HFFc6 (cell line): Measurements from ENCODE around the gene SLC29A4. TPM values are rescaled to one million over a fixed set of nuclear protein-coding genes. Genes with fewer than 3 reads are reported as not detected.
"Not testable (repeated sequence)": the region's sequence is repeated elsewhere in the genome, so short reads cannot be mapped to it uniquely, and the experiment has no call there.

Source experiments
- DNase-seq: peaks from one replicate; pipeline ENCODE4 v3.0.0-alpha.2; 2018
- H3K27ac Mint-ChIP-seq: 2 replicates; pipeline ENCODE4 v1.8.0; 2020; ENCODE audit warnings: mild to moderate bottlenecking, mixed read lengths
- H3K27me3 Mint-ChIP-seq: 2 replicates; pipeline ENCODE4 v1.8.0; 2021; ENCODE audit warnings: mild to moderate bottlenecking, moderate library complexity, mixed read lengths; ENCODE audit not compliant: insufficient read depth
- H3K36me3 Mint-ChIP-seq: 2 replicates; pipeline ENCODE4 v1.8.0; 2021; ENCODE audit warnings: low read depth, mixed read lengths
- H3K4me1 Mint-ChIP-seq: 2 replicates; pipeline ENCODE4 v1.8.0; 2020; ENCODE audit warnings: low read depth, mixed read lengths
- H3K4me3 Mint-ChIP-seq: 2 replicates; pipeline ENCODE4 v1.8.0; 2020; ENCODE audit warnings: mild to moderate bottlenecking, moderate library complexity, mixed read lengths
- H3K9me3 Mint-ChIP-seq: 2 replicates; pipeline ENCODE4 v1.8.0; 2020; ENCODE audit warnings: mild to moderate bottlenecking, mixed read lengths
- total RNA-seq, 6 experiments: library from RNA; stranded (reverse); fragmentation: NEBNext Ultra II Directional; extraction: Animal tissue kit (Norgen Biotek cat#: 25700); gene quantifications; 2 replicates in 1 of 6; 3 replicates in 5 of 6; pipeline ENCODE4 v1.2.3, GENCODE V29; 2021
- TF ChIP-seq, protein P1 (sequence below): fragments of 200-600 bp; sonication (generic); IDR thresholded peaks from 2 replicates; pipeline ENCODE4 v1.5.0; 2021; ENCODE audit warnings: antibody characterized with exemption, mild to moderate bottlenecking

The SLC29A4 gene
- total RNA-seq, 6 experiments from 2014 or later = 0.62 to 2.1 (median 0.84) TPM

DNA sequence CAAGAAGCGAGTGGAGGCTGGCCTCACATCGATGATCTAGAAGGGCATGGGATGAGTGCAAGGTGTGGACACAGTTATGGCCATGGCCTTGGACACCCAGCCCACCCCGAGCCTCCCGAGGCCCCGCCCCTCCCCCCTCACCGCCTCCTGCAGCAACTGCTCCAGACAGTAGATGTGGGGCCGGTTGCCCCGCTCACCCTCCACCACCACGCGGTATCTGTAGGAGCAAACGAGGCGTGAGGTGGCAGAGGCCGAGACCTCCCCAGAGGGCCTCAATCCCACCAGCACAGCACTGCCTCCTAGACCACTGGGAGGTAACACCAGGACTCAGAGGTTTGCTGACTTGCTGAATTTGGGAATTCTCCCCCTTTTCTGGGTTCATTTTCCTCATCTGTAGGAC is 37.6 kb downstream of the SLC29A4 start:
- H3K4me1 Mint-ChIP-seq = no peaks in the 10 kb centered on the region
- no peak overlapping the region for H3K4me3 Mint-ChIP-seq
- TF ChIP-seq, protein P1, sequence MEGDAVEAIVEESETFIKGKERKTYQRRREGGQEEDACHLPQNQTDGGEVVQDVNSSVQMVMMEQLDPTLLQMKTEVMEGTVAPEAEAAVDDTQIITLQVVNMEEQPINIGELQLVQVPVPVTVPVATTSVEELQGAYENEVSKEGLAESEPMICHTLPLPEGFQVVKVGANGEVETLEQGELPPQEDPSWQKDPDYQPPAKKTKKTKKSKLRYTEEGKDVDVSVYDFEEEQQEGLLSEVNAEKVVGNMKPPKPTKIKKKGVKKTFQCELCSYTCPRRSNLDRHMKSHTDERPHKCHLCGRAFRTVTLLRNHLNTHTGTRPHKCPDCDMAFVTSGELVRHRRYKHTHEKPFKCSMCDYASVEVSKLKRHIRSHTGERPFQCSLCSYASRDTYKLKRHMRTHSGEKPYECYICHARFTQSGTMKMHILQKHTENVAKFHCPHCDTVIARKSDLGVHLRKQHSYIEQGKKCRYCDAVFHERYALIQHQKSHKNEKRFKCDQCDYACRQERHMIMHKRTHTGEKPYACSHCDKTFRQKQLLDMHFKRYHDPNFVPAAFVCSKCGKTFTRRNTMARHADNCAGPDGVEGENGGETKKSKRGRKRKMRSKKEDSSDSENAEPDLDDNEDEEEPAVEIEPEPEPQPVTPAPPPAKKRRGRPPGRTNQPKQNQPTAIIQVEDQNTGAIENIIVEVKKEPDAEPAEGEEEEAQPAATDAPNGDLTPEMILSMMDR = no peak
- H3K27ac Mint-ChIP-seq = no peak overlapping the region
- H3K36me3 Mint-ChIP-seq = peaks cover 51% of the 10 kb centered on the region
- DNase-seq = no peak
- peaks cover 14% of the 10 kb centered on the region for H3K27me3 Mint-ChIP-seq
- peaks cover 23% of the 10 kb centered on the region for H3K9me3 Mint-ChIP-seq

DNA sequence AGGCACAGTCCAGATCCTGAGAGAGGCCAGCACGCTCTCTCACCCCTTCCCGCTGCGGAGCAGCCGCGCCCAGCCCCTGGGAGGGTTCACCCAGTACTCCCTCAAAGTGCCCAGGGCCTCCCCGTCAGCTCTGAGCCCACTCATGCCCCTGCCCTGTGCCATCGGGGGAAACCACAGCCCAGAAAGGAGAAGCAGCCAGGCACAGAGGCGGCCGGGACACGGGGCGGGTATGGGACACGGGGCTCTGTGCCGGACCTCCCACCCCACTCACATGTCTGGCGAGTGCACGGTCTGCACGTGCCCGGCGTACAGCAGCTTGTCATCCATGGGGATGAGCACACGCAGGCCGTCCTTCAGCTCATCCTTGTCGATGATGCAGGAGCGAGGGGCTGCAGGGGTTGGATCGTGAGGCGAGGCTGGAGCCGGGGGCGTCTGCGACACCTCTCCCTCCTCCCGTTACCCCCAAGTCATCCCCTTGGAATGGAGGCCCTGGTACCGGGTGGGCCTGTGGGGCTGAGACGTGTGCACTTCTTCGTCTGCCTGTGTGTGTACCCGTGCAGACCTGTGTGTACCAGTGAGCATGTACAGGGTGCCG is 38.2 kb downstream of the SLC29A4 start:
- Mint-ChIP-seq H3K4me1 (no peaks in the 10 kb centered on the region), H3K27ac (no peak overlapping the region), H3K36me3 (peaks cover 49% of the 10 kb centered on the region), H3K4me3 (no peak overlapping the region), H3K9me3 (peaks cover 23% of the 10 kb centered on the region), H3K27me3 (peaks cover 14% of the 10 kb centered on the region)
- DNase-seq = no peak
- TF ChIP-seq, protein P1 = no peak

DNA sequence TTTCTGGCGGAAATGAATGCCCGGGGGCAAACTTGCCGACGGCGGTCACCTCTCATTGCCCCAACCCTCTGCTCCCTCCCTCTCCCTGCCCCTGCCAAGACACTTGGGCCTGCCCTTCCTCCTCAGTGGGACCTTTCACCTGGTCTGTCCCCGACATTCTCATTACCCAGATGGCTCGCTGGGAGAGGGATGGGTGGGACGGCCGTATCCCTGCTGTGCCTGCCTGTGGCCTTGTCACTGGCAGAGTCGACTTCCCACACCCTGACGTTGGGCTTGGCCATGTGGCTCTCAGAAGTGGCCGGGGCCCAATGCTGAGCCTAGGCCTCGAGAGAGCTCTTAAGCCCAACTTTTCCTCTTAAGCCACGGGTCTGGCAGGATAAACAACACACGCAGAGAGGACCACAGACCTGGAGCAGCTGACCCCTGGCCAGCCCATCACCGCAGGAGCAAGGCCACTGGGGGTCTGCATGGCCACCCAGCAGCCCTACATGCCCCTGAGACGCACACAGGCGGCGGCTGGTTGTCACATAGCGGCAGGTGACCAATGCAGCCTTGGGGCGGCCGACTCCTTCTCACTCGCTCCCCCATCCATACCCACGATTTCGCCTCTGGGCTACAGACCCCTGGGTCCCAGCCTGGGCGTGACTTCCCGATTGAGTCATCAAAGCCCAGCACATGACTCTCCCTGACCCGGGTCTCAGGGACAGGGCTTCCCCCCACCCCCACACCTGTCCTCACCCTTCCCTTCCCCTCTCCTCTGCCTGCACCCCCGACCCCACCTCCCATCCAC is 40.1 kb downstream of the SLC29A4 start:
- DNase-seq = no peak
- Mint-ChIP-seq H3K36me3 (peaks cover 49% of the 10 kb centered on the region), H3K27ac (no peak overlapping the region), H3K27me3 (peaks cover 15% of the 10 kb centered on the region), H3K4me3 (no peak overlapping the region), H3K9me3 (peaks cover 23% of the 10 kb centered on the region), H3K4me1 (peaks cover 11% of the 10 kb centered on the region)
- TF ChIP-seq, protein P1 = no peak

DNA sequence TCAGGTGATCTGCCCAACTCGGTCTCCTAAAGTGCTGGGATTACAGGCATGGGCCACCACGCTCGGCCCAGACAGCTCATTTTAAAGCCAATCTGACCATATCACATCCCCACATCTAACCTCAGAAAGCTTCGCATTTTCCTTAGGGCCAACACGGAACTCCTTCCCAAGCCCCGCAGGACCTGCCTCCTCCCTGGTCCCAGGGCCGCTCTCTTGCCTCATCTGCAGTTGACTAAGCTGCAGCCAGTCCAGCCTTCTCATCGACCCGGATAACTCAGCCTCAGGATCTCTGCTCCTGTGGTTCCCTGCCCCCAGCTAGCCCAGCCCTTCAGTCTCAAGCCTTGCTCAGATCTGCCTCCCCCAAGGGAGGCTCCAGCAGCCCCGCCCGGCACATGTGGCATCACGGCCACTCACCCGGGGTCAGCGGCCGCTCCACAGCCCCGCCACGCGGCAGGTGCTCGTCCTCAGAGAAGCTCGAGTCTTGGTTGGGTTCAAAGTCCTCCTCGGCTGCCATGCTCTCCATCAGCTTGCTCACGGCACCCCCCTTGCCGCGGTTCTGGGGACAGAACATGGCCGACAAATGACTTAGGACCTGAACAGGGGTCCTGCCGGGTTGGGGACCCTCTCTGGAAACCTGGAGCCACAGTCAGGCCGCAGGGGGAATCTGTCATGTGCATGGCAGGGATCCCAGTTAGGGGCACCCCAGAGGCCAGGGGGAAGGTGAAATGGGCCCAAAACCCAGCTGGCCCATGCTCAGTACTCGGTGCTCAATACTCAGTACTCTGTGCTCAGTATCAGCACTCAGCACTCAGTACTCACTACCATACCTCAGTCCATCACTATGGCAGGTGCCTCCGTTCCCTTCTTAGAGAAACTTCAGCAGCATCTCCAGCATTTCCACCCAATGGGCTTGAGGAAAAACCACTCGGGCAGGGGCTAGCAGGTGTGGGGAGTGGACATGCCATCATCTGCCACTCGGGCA is 41.3 kb downstream of the SLC29A4 start:
- peaks cover 36% of the 10 kb centered on the region for H3K36me3 Mint-ChIP-seq
- H3K4me3 Mint-ChIP-seq, DNase-seq, H3K27ac Mint-ChIP-seq: not testable (repeated sequence)
- H3K9me3 Mint-ChIP-seq = peaks cover 11% of the 10 kb centered on the region
- peaks cover 11% of the 10 kb centered on the region for H3K4me1 Mint-ChIP-seq
- peaks cover 13% of the 10 kb centered on the region for H3K27me3 Mint-ChIP-seq

DNA sequence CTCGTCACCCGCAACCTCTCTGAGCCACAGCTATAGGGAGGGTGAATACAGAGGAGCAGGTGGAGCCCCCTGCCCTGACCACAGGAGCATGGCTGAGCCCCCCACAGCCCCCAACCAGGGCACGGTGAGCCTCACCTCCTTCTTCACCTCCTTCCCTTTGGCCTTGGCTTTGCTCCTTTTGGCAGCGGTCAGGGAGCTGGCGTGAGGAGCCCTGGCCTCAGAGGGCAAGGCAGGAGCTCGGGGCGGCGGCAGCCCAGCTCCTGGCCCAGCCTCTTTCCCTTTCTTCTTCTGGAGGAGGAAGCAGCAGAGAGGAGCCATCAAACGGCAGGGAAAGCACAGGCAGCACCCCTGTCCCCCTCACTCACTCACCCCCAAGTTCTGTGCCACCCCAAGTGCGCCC is 42.2 kb downstream of the SLC29A4 start:
- H3K36me3 Mint-ChIP-seq = peaks cover 28% of the 10 kb centered on the region
- peaks cover 11% of the 10 kb centered on the region for H3K4me1 Mint-ChIP-seq
- H3K9me3 Mint-ChIP-seq = peaks cover 2% of the 10 kb centered on the region
- TF ChIP-seq, protein P1 = no peak
- no peak for DNase-seq
- H3K4me3 Mint-ChIP-seq = no peak overlapping the region
- H3K27me3 Mint-ChIP-seq = peaks cover 13% of the 10 kb centered on the region
- H3K27ac Mint-ChIP-seq = no peak overlapping the region
